Osteocyte (in vitro differentiated cells): Measurements from ENCODE around the gene GNG14. TPM values are rescaled to one million over a fixed set of nuclear protein-coding genes. Genes with fewer than 3 reads are reported as not detected.

ENCODE experiments used
- DNase-seq: peaks from one replicate; pipeline ENCODE4 v3.0.0; 2021; ENCODE audit warnings: mixed read lengths; ENCODE audit not compliant: unreplicated experiment; ENCODE audit errors: extremely low spot score
- H3K27ac Mint-ChIP-seq: one replicate; pipeline ENCODE4 v1.8.0; 2021; ENCODE audit warnings: mild to moderate bottlenecking, mixed read lengths; ENCODE audit not compliant: unreplicated experiment
- H3K27me3 Mint-ChIP-seq: one replicate; pipeline ENCODE4 v1.8.0; 2021; ENCODE audit warnings: mixed read lengths; ENCODE audit not compliant: unreplicated experiment
- H3K36me3 Mint-ChIP-seq: one replicate; pipeline ENCODE4 v1.8.0; 2021; ENCODE audit warnings: mixed read lengths; ENCODE audit not compliant: unreplicated experiment
- H3K4me1 Mint-ChIP-seq: one replicate; pipeline ENCODE4 v1.8.0; 2021; ENCODE audit warnings: mixed read lengths; ENCODE audit not compliant: unreplicated experiment
- H3K4me3 Mint-ChIP-seq: one replicate; pipeline ENCODE4 v1.8.0; 2021; ENCODE audit warnings: mild to moderate bottlenecking, moderate library complexity, mixed read lengths; ENCODE audit not compliant: unreplicated experiment
- H3K9me3 Mint-ChIP-seq: one replicate; pipeline ENCODE4 v1.8.0; 2021; ENCODE audit warnings: mixed read lengths; ENCODE audit not compliant: unreplicated experiment
- total RNA-seq: library from RNA; stranded (reverse); gene quantifications from 2 replicates; pipeline ENCODE4 v1.2.1, GENCODE V29; 2021
- TF ChIP-seq, protein P1 (sequence below): fragments of 200-600 bp; sonication (generic); IDR thresholded peaks from 2 replicates; pipeline ENCODE4 v1.5.0; 2021; ENCODE audit warnings: antibody characterized with exemption, mild to moderate bottlenecking, moderate library complexity

GNG14 gene
- total RNA-seq, 1 donor from 2014 or later, result not detected

DNA sequence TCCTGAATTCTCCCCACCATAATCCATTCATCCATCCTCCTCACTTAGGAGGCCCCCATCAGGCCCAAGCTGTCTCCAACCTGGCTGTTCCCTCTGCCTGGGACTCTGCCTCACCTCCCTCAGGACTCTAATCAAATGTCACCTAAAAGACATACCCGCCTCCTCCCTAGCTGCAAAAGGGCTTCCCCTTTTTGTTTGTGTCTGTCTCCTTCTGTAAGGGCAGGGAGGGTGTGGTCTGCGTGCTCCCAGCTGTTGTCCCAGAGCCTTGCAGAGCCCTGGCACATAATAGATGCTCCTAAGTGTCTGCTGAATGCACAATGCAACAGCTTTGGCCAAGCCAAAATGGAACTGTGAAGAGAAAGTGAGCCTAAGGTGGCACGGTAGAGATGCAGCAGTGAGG lies 42.3 kb downstream of the GNG14 start:
- H3K36me3 Mint-ChIP-seq, result peaks cover 19% of the 10 kb centered on the region
- H3K4me1 Mint-ChIP-seq, result peaks cover 23% of the 10 kb centered on the region
- no peaks in the 10 kb centered on the region for H3K27me3 Mint-ChIP-seq
- no peak overlapping the region for H3K27ac Mint-ChIP-seq
- DNase-seq, result no peak
- TF ChIP-seq, protein P1, sequence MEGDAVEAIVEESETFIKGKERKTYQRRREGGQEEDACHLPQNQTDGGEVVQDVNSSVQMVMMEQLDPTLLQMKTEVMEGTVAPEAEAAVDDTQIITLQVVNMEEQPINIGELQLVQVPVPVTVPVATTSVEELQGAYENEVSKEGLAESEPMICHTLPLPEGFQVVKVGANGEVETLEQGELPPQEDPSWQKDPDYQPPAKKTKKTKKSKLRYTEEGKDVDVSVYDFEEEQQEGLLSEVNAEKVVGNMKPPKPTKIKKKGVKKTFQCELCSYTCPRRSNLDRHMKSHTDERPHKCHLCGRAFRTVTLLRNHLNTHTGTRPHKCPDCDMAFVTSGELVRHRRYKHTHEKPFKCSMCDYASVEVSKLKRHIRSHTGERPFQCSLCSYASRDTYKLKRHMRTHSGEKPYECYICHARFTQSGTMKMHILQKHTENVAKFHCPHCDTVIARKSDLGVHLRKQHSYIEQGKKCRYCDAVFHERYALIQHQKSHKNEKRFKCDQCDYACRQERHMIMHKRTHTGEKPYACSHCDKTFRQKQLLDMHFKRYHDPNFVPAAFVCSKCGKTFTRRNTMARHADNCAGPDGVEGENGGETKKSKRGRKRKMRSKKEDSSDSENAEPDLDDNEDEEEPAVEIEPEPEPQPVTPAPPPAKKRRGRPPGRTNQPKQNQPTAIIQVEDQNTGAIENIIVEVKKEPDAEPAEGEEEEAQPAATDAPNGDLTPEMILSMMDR, result no peak
- H3K9me3 Mint-ChIP-seq, result no peaks in the 10 kb centered on the region
- no peak overlapping the region for H3K4me3 Mint-ChIP-seq

- H3K27me3 Mint-ChIP-seq, result no peaks in the 10 kb centered on the region
- no peak overlapping the region for H3K4me3 Mint-ChIP-seq
- no peak for DNase-seq
- TF ChIP-seq, protein P1, result no peak
- H3K9me3 Mint-ChIP-seq, result no peaks in the 10 kb centered on the region
- no peak overlapping the region for H3K27ac Mint-ChIP-seq
- peaks cover 23% of the 10 kb centered on the region for H3K4me1 Mint-ChIP-seq
- peaks cover 19% of the 10 kb centered on the region for H3K36me3 Mint-ChIP-seq
These were observed 43.5 kb downstream of the GNG14 start for GRCh38 chr19:12731337-12731736.

DNA sequence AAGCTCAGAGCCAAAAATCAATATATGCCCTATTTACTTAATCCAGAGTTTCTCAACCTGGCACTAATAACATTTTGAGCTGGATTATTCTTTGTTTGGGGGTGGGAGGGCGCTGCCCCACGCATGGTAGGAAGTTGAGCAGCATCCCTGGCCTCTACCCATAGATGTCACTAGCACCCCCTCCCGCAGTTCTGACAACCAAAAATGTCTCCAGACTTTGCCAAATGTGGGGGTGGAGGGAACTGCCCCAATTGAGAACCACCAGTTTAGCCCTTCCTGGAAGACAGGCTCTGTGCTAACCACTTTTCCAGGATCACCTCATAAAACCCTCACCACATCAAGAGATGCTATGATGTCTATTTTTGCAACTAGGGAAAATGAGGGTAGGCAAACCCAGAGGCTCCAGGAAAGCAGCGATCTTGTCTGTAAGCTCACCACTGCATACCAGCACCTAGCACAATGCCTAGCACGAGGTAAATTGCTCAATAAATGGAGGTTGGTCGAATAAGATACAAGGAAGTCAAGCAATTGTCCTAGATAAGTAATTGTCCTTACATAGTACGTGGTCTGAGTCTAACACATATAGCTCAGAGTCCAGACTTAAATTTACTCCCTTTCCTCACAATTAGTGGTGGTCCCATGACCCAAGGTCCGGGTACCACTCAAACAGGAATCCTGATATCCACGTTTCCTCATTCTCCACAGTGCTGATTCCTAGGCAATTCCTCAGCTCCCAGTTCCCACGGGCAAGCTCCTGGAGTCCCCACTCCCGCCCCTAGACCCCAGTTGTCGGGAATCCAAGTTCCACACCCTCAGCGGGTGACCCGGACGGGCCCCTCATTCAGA lies 45.8 kb downstream of the GNG14 start:
- Mint-ChIP-seq H3K9me3 (no peaks in the 10 kb centered on the region), H3K27ac (peak overlapping the region; percentile 97), H3K4me3 (peak overlapping the region; percentile 93), H3K4me1 (peaks cover 37% of the 10 kb centered on the region), H3K36me3 (peaks cover 14% of the 10 kb centered on the region), H3K27me3 (no peaks in the 10 kb centered on the region)
- TF ChIP-seq, protein P1, result peak; percentile 40
- DNase-seq, result no peak

DNA sequence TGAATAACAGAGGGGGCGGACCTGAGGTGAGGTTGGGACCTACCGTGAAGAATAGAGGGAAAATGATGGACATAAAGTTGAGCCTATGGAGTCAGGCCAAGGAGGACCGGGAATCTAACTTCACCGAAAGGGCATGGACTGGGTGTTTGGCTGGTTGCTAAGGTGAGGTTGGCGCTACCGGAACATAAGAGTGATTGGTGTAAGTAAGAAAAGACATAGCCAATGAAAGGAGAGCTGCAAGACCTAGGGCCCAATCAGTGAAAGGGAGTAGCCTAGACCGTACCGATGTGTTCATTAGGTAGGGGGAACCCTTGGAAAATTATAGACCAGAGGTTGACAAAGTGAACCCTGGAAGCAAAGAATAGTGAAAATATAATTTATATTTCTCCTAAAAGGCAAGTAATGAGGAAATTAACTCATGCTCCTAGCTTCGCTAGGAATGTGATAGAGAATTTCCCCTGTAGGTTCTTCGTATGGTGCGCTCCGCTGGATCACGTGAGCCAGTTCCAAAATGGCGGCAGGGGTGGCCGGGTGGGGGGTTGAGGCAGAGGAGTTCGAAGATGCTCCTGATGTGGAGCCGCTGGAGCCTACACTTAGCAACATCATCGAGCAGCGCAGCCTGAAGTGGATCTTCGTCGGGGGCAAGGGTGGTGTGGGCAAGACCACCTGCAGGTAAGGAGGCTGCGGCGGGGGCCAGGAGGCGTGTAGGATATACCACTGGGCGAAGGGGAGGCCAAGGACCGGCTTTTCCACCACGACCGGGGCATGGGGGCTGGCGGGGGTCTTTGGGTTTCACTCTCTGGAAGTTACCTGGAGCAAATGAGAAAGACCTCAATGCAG lies 49.4 kb downstream of the GNG14 start, which contains the start of gene GET3:
Gene GET3 (plus strand): TSS at position 503 of the 840 bp plus-strand sequence. CDS start 9 bp downstream, at position 512.
- Mint-ChIP-seq H3K4me1 (peaks cover 32% of the 10 kb centered on the region), H3K9me3 (no peaks in the 10 kb centered on the region)

More for the DNA sequence above, 49.4 kb downstream of the GNG14 start, which contains the start of gene GET3:
- peak within 1 kb of the TSS; percentile 98 for H3K27ac Mint-ChIP-seq
- no peaks in the 10 kb centered on the region for H3K27me3 Mint-ChIP-seq
- DNase-seq, result peak; percentile 96
- H3K36me3 Mint-ChIP-seq, result peaks cover 8% of the 10 kb centered on the region
- H3K4me3 Mint-ChIP-seq, result peak within 1 kb of the TSS; percentile 100
- TF ChIP-seq, protein P1, result no peak
